Calu3 (cell line): ENCODE results near the gene MLC1. TPM values are rescaled to one million over a fixed set of nuclear protein-coding genes. Genes with fewer than 3 reads are reported as not detected.

Experiments used
- BruUV-seq: library from RNA; stranded (reverse); fragments of 400-500 nt; replicated peaks from 2 replicates; lab custom pipeline; 2021; lab: Mats Ljungman, UMichigan
- CTCF ChIA-PET: fragments of 300-600 bp; sonication (Branson Sonifier 250); formaldehyde crosslinking; loops from one replicate; lab custom pipeline; 2022; ENCODE audit warnings: antibody characterized with exemption; lab: Charles Lee
- DNase-seq: peaks from one replicate; pipeline ENCODE4 v3.0.0; 2022
- H3K27ac Mint-ChIP-seq: one replicate; pipeline ENCODE4 v1.8.0; 2022; ENCODE audit warnings: mixed read lengths; ENCODE audit not compliant: unreplicated experiment
- H3K27me3 Mint-ChIP-seq: one replicate; pipeline ENCODE4 v1.8.0; 2022; ENCODE audit warnings: mixed read lengths; ENCODE audit not compliant: unreplicated experiment
- H3K36me3 Mint-ChIP-seq: one replicate; pipeline ENCODE4 v1.8.0; 2022; ENCODE audit warnings: mild to moderate bottlenecking, moderate library complexity, mixed read lengths; ENCODE audit not compliant: insufficient read depth, unreplicated experiment
- H3K4me1 Mint-ChIP-seq: one replicate; pipeline ENCODE4 v1.8.0; 2022; ENCODE audit warnings: mild to moderate bottlenecking, low read depth, mixed read lengths; ENCODE audit not compliant: unreplicated experiment
- H3K4me3 Mint-ChIP-seq: one replicate; pipeline ENCODE4 v1.8.0; 2022; ENCODE audit warnings: mild to moderate bottlenecking, low read depth, moderate library complexity, mixed read lengths; ENCODE audit not compliant: unreplicated experiment
- H3K9me3 Mint-ChIP-seq: one replicate; pipeline ENCODE4 v1.8.0; 2022; ENCODE audit warnings: low read depth, mixed read lengths; ENCODE audit not compliant: unreplicated experiment
- CTCF ChIP-seq: fragments of 200-600 bp; IDR thresholded peaks from one replicate; pipeline ENCODE4 v1.8.0; 2022; ENCODE audit warnings: antibody characterized with exemption; ENCODE audit not compliant: unreplicated experiment
- intact Hi-C: fragments of 100-400 bp; cut with micrococcal nuclease; formaldehyde crosslinking; loops from one replicate; pipeline ENCODE4 v1.10.0; 2022; ENCODE audit not compliant: unreplicated experiment
- total RNA-seq: library from RNA; stranded (reverse); gene quantifications from 2 replicates; pipeline ENCODE4 v1.2.3, GENCODE V29; 2022

The MLC1 gene
- total RNA-seq, 1 experiment from 2014 or later, result not detected

- DNase-seq, result no peak
- no peaks in the 10 kb centered on the region for H3K9me3 Mint-ChIP-seq
- peaks cover 14% of the 10 kb centered on the region for H3K4me1 Mint-ChIP-seq
- peaks cover 5% of the 10 kb centered on the region for H3K36me3 Mint-ChIP-seq
- CTCF ChIA-PET, result no interaction called here
- no peak overlapping the region for H3K4me3 Mint-ChIP-seq
- peaks cover 78% of the 10 kb centered on the region for H3K27me3 Mint-ChIP-seq
- intact Hi-C loops, result no loop called here
- BruUV-seq, result no TSS peak
- no peak for TF ChIP-seq CTCF
- H3K27ac Mint-ChIP-seq, result no peak overlapping the region
Measured at GRCh38 chr22:50064453-50064852, 20.8 kb downstream of the MLC1 start.

GRCh38 chr22:50063589-50064393, 21.4 kb downstream of the MLC1 start:
- intact Hi-C loops, result no loop called here
- CTCF ChIA-PET, result no interaction called here
- Mint-ChIP-seq H3K4me1 (peaks cover 14% of the 10 kb centered on the region), H3K36me3 (peaks cover 5% of the 10 kb centered on the region), H3K27ac (no peak overlapping the region), H3K9me3 (no peaks in the 10 kb centered on the region), H3K4me3 (no peak overlapping the region), H3K27me3 (peaks cover 79% of the 10 kb centered on the region)
- TF ChIP-seq CTCF, result no peak
- DNase-seq, result no peak
- BruUV-seq, result no TSS peak

GRCh38 chr22:50062509-50063135, 22.6 kb downstream of the MLC1 start:
- BruUV-seq, result no TSS peak
- no peak for DNase-seq
- intact Hi-C loops, result no loop called here
- Mint-ChIP-seq H3K27ac (no peak overlapping the region), H3K9me3 (no peaks in the 10 kb centered on the region), H3K36me3 (peaks cover 5% of the 10 kb centered on the region), H3K4me3 (no peak overlapping the region), H3K4me1 (peaks cover 14% of the 10 kb centered on the region), H3K27me3 (peaks cover 72% of the 10 kb centered on the region)
- TF ChIP-seq CTCF, result no peak
- CTCF ChIA-PET, result no interaction called here

GRCh38 chr22:50061824-50062355, 23.3 kb downstream of the MLC1 start:
- Mint-ChIP-seq H3K36me3 (peaks cover 5% of the 10 kb centered on the region), H3K4me1 (peaks cover 14% of the 10 kb centered on the region), H3K27ac (no peak overlapping the region), H3K9me3 (no peaks in the 10 kb centered on the region), H3K4me3 (no peak overlapping the region), H3K27me3 (peaks cover 72% of the 10 kb centered on the region)
- BruUV-seq, result no TSS peak
- DNase-seq, result no peak
- no peak for TF ChIP-seq CTCF
- intact Hi-C loops, result no loop called here
- CTCF ChIA-PET, result no interaction called here
